Endothelial cell of umbilical vein (primary cell): ENCODE measurements around the gene SC5D.

ENCODE experiments used
- GATA2 ChIP-seq: IDR thresholded peaks from 2 replicates; pipeline ENCODE4 v1.7.0; 2011; ENCODE audit warnings: low read depth, mild to moderate bottlenecking, moderate library complexity, mixed read lengths, low read length; ENCODE audit not compliant: insufficient read length, insufficient read depth
- POLR2A ChIP-seq: IDR thresholded peaks from 2 replicates; pipeline ENCODE4 v1.6.1; 2012; ENCODE audit warnings: low read depth, mild to moderate bottlenecking, control low read depth, low read length

DNA sequence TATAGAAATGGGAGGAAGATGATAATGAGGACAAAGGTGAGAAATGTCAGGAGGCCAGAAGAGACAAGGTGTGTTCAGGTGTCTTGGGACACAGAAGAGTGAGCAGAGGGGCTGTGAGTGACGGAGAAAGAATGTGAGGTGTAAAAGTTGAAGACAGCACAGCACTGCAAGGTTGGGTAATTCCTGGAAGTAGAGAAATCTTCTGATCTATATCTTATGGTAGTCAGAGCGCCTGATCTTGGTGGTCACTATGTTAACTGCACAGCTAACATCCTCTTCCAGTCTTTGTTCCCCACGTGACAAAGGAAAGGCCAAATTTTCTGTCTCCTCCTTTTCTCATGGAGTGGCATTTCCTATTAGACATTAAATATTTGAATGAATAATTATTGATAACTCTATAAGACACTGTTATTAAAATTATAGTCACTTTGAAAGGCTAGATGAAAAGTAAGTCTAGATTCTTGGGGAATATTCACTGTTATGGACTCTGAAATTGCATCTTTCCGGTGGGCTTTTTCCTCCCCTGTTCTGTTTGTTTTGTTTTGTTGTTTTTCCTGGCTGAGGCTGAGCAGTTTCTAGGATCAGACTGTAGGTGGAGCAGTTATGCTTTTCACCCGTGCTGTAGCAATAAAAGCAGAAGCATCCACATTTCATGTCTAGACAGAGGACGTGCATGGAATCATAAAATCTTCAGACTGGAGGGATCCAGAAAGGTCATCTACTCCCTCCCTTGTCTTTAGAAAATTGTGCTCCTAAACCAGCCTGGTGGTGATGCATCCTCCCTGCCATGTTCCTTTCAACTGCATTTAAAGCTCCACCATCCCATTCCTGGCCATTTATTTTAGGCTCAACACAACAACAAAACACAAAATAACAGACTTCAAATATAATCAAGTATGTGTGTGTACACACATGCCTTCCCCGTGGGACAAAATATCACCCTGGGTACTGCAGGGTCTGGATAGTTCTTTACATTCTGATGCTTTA, 26.6 kb downstream of the SC5D start:
- TF ChIP-seq GATA2 (no peak), POLR2A (no peak)
